Spleen (tissue), 11 donors: ENCODE results near the gene COL8A1. TPM values are rescaled to one million over a fixed set of nuclear protein-coding genes. Genes with fewer than 3 reads are reported as not detected.

Source experiments
- DNase-seq: peaks from one replicate; pipeline ENCODE4 v3.0.0-alpha.2; 2020
- H3K27ac ChIP-seq, 8 donors: fragments of 200-600 bp; sonication (generic) in 7 of 8; 1 replicate in 4 of 8; 2 replicates in 4 of 8; pipeline versions ENCODE4 v1.5.0 to v1.8.0; 2016 to 2021; ENCODE audit warnings: inconsistent platforms in 4 of 8, mild to moderate bottlenecking in 4 of 8, moderate library complexity in 1 of 8
- H3K27me3 ChIP-seq, 7 donors: fragments of 200-600 bp; sonication (generic) in 6 of 7; replicated peaks in 1 of 7; 1 replicate in 4 of 7; 2 replicates in 3 of 7; pipeline versions ENCODE4 v1.5.0 to v1.8.0; 2016 to 2021; ENCODE audit warnings: inconsistent platforms in 3 of 7, mild to moderate bottlenecking in 1 of 7
- H3K36me3 ChIP-seq, 6 donors: fragments of 200-600 bp; sonication (generic) in 5 of 6; 1 replicate in 4 of 6; 2 replicates in 2 of 6; pipeline versions ENCODE4 v1.5.0 to v1.8.0; 2016 to 2021; ENCODE audit warnings: inconsistent platforms in 2 of 6
- H3K4me1 ChIP-seq, 6 donors: fragments of 200-600 bp; sonication (generic) in 5 of 6; 1 replicate in 3 of 6; 2 replicates in 3 of 6; pipeline versions ENCODE4 v1.5.0 to v1.8.0; 2016 to 2021; ENCODE audit warnings: inconsistent platforms in 3 of 6
- H3K4me3 ChIP-seq, 8 donors: fragments of 200-600 bp; sonication (generic) in 7 of 8; 1 replicate in 4 of 8; 2 replicates in 4 of 8; pipeline versions ENCODE4 v1.5.0 to v1.8.0; 2016 to 2021; ENCODE audit warnings: inconsistent platforms in 4 of 8, mild to moderate bottlenecking in 4 of 8, moderate library complexity in 2 of 8
- H3K9me3 ChIP-seq, 8 donors: fragments of 200-600 bp; sonication (generic) in 7 of 8; 1 replicate in 4 of 8; 2 replicates in 4 of 8; pipeline versions ENCODE4 v1.5.0 to v1.8.0; 2016 to 2021; ENCODE audit warnings: inconsistent platforms in 4 of 8
- CTCF ChIP-seq, 11 experiments: fragments of 200-600 bp in 7 of 11; fragments of 450-650 bp in 4 of 11; sonication (generic) in 4 of 11; IDR thresholded peaks in 8 of 11; conservative IDR thresholded peaks in 3 of 11; 1 replicate in 7 of 11; 2 replicates in 4 of 11; pipeline versions ENCODE4 v1.4.0 to v1.8.0; 2016 to 2021; ENCODE audit warnings: antibody characterized with exemption in 11 of 11, inconsistent platforms in 4 of 11, mild to moderate bottlenecking in 1 of 11
- POLR2A ChIP-seq, 3 donors: fragments of 450-650 bp; IDR thresholded peaks; one replicate each; pipeline ENCODE4 v1.5.1; 2017; ENCODE audit warnings: antibody characterized with exemption in 3 of 3, mild to moderate bottlenecking in 1 of 3
- POLR2AphosphoS5 ChIP-seq, 3 donors: sonication (generic); formaldehyde crosslinking; IDR thresholded peaks; one replicate each; pipeline ENCODE4 v1.5.1; 2017; ENCODE audit warnings: antibody characterized with exemption in 3 of 3
- WGBS, 5 donors: extraction: QIAGEN DNeasy Blood & Tissue Kit in 3 of 5; methylation state at CpG; one replicate each; pipeline versions ENCODE4 v1.1.5 to v1.1.7; 2013 to 2018; 5-methylcytosine and 5-hydroxymethylcytosine counted together
- intact Hi-C: fragments of 100-400 bp; cut with DNase I; formaldehyde crosslinking; loops from one replicate; pipeline ENCODE4 v1.15.0; 2023; ENCODE audit warnings: low total_unique reads
- polyA plus RNA-seq, 3 donors: library from polyadenylated mRNA; stranded (reverse); fragments of 200-250 nt; gene quantifications; one replicate each; pipeline ENCODE4 v1.2.1, GENCODE V29; 2013
- total RNA-seq, 7 donors: library from RNA; depleted of rRNA in 3 of 7; stranded (reverse); fragments of >200 nt in 3 of 7; fragmentation: NEBNext Ultra II Directional in 4 of 7; extraction: Animal tissue kit (Norgen Biotek cat#: 25700) in 4 of 7; gene quantifications; one replicate each; pipeline versions ENCODE4 v1.1.0 to v1.2.1, GENCODE V29; 2016 to 2021
- donor health status: healthy with polysubstance abuse.
- donor health status: DM: no; HTN: no; CAD: no; lungs with moderate emphysema.
- donor health status: DM: no; HTN: no; CAD: no.
- donor health status: Bipolar disorder and iron deficiency.
- donor health status: healthy.
- donor health status: DM: no; HTN: no; CAD: no.
- donor health status: DM: yes; HTN: yes; CAD: no.

The COL8A1 gene
- total and polyA plus RNA-seq, 10 donors, result 0.22 to 3.1 (median 1.4) TPM

GRCh38 chr3:99795573-99795972 lies 157.2 kb downstream of the COL8A1 start:
- H3K27ac ChIP-seq, result no peak overlapping the region
- 84 to 90% (median 89%) methylated on average over 13 to 15 of the region's 15 CpGs for WGBS, 5 donors
- no peaks in the 10 kb centered on the region for H3K4me1 ChIP-seq
- H3K9me3 ChIP-seq, result no peaks in the 10 kb centered on the region
- no peaks in the 10 kb centered on the region for H3K36me3 ChIP-seq
- intact Hi-C loops, result no loop called here
- H3K4me3 ChIP-seq, result no peak overlapping the region
- TF ChIP-seq POLR2A (IDR thresholded peaks at IDR 0.05) (no peak), CTCF (IDR thresholded peaks at IDR 0.05 in 8 of 11, conservative IDR thresholded peaks at IDR 0.05 in 3 of 11) (no peak), POLR2AphosphoS5 (IDR thresholded peaks at IDR 0.05) (no peak)
- DNase-seq, result no peak
- H3K27me3 ChIP-seq, result no peaks in the 10 kb centered on the region

- no peak for DNase-seq
- Histone ChIP-seq H3K27ac (no peak overlapping the region), H3K9me3 (peaks cover 0 to 9% (median 6%) of the 10 kb centered on the region in 8 donors), H3K27me3 (no peaks in the 10 kb centered on the region), H3K4me1 (no peaks in the 10 kb centered on the region), H3K4me3 (no peak overlapping the region), H3K36me3 (no peaks in the 10 kb centered on the region)
- TF ChIP-seq POLR2AphosphoS5 (IDR thresholded peaks at IDR 0.05) (no peak), CTCF (IDR thresholded peaks at IDR 0.05 in 8 of 11, conservative IDR thresholded peaks at IDR 0.05 in 3 of 11) (no peak), POLR2A (IDR thresholded peaks at IDR 0.05) (no peak)
- WGBS, 5 donors, result 72 to 93% (median 85%) methylated on average over 4 of the region's 4 CpGs
- intact Hi-C loops, result no loop called here
These were observed 161.0 kb downstream of the COL8A1 start for GRCh38 chr3:99799422-99799821.

- no peak for TF ChIP-seq POLR2AphosphoS5 (IDR thresholded peaks at IDR 0.05)
- TF ChIP-seq POLR2A (IDR thresholded peaks at IDR 0.05), result no peak
- TF ChIP-seq CTCF (IDR thresholded peaks at IDR 0.05 in 8 of 11, conservative IDR thresholded peaks at IDR 0.05 in 3 of 11), result no peak
- Histone ChIP-seq H3K9me3 (peaks cover 4 to 30% (median 21%) of the 10 kb centered on the region in 8 donors), H3K27ac (no peak overlapping the region), H3K36me3 (peaks cover 0 to 5% (median 0%) of the 10 kb centered on the region in 6 donors), H3K27me3 (no peaks in the 10 kb centered on the region), H3K4me1 (no peaks in the 10 kb centered on the region), H3K4me3 (no peak overlapping the region)
- intact Hi-C loops, result no loop called here
- DNase-seq, result no peak
- WGBS, 5 donors, result 81 to 97% (median 92%) methylated on average over 1 of the region's 1 CpG
These were observed 164.9 kb downstream of the COL8A1 start for GRCh38 chr3:99803297-99803696.

- Histone ChIP-seq H3K36me3 (peaks cover 0 to 5% (median 0%) of the 10 kb centered on the region in 6 donors), H3K4me1 (no peaks in the 10 kb centered on the region), H3K4me3 (no peak overlapping the region), H3K27ac (no peak overlapping the region), H3K9me3 (peaks cover 4 to 30% (median 21%) of the 10 kb centered on the region in 8 donors), H3K27me3 (no peaks in the 10 kb centered on the region)
- intact Hi-C loops, result no loop called here
- no peak for DNase-seq
- TF ChIP-seq POLR2AphosphoS5 (IDR thresholded peaks at IDR 0.05), result no peak
- 91 to 100% (median 92%) methylated on average over 1 to 2 of the region's 2 CpGs for WGBS, 5 donors
These were observed 166.8 kb downstream of the COL8A1 start for GRCh38 chr3:99805160-99805559.
